Motor neuron (in vitro differentiated cells): Measurements from ENCODE around the gene AGAP1. TPM values are rescaled to one million over a fixed set of nuclear protein-coding genes. Genes with fewer than 3 reads are reported as not detected.

ENCODE experiments used
- ATAC-seq, 8 experiments: fragments of 200-7000 bp; cut with Tn5 transposase; replicated peaks in 6 of 8; 2 replicates each; pipeline ENCODE4 v1.8.0; 2021; ENCODE audit warnings: mild to moderate bottlenecking in 8 of 8, moderate library complexity in 8 of 8
- H3K27ac ChIP-seq, 2 donors: fragments of 250-450 bp; sonication (Bioruptor Pico); 2 replicates each; pipeline ENCODE4 v1.9.0; 2021; ENCODE audit warnings: antibody characterized with exemption in 2 of 2, mild to moderate bottlenecking in 2 of 2, moderate library complexity in 1 of 2
- H3K4me1 ChIP-seq, 2 donors: fragments of 250-450 bp; sonication (Bioruptor Pico); replicated peaks in 1 of 2; 2 replicates each; pipeline ENCODE4 v1.6.1; 2021; ENCODE audit warnings: antibody characterized with exemption in 2 of 2, mild to moderate bottlenecking in 2 of 2, moderate library complexity in 1 of 2
- H3K4me3 ChIP-seq, 5 donors: fragments of 250-450 bp; sonication (Bioruptor Pico); 2 replicates each; pipeline ENCODE4 v1.9.0; 2021; ENCODE audit warnings: antibody characterized with exemption in 5 of 5, mild to moderate bottlenecking in 5 of 5, moderate library complexity in 4 of 5
- WGBS, 10 experiments: fragments of 450-650 bp; shearing (Covaris generic); methylation state at CpG; one replicate each; pipeline ENCODE4 v1.0.0; 2022; 5-methylcytosine and 5-hydroxymethylcytosine counted together
- in situ Hi-C, 9 experiments: fragments of 400-800 bp; cut with MboI; loops; one replicate each; pipeline ENCODE4 v1.15.0; 2021; ENCODE audit warnings: low sequenced_read_pairs in 9 of 9, low pct_unique_long_range_greater_than_20kb in 2 of 9; ENCODE audit not compliant: unreplicated experiment in 9 of 9
- total RNA-seq, 8 experiments: library from RNA; unstranded; fragments of 300-600 nt; gene quantifications; 2 replicates each; pipeline versions ENCODE4 v1.2.3 to v1.2.4, GENCODE V29; 2022

Gene AGAP1
- total RNA-seq, 8 experiments from 2014 or later, result 5.9 to 51.1 (median 34.3) TPM

DNA sequence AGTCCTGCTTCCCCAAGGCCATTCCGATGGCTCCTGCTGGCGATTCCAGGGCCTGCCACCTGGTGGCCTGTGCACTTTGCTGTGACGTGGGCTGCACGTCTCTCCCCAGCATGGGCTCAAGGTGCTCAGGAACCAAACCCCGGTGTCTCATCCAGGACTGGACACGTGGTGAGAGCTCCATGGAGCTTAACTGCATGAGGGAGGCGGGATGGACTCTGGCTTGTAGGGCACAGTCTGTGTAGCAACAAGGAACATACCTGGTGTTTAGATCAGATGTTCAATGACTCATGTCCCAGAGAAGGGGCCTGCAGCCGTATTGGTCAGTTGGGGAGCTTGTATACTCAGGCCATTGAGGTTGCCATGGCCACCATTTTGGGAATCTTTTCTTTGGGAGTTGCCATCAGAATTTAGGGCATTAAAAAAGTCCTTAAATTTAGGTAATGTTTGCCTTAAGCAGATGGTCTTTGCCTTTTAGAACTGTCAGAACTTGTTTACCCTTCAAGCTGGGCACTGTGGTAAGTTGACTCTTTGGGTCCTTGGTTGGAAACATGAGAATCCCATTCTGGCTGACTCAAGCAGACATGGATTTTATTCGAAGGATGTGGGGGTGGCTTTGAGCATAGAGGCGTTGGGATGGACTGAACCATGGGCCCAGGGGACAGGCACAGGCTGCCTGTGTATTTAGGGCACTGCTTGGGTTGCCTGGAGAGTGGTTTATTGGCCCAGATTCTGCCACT is 21.0 kb downstream of the AGAP1 start:
- WGBS, 10 experiments, result 80 to 100% (median 90%) methylated on average over 1 to 2 of the region's 10 CpGs; no CpG with 5 or more reads in 6 of the 10 experiments
- H3K4me3 ChIP-seq, result no peak overlapping the region
- ATAC-seq, result peak in 1 of 8 experiments; percentile 6
- H3K4me1 ChIP-seq, result peaks cover 0 to 10% of the 10 kb centered on the region in 2 donors
- in situ Hi-C loops, result no loop called here
- no peak overlapping the region for H3K27ac ChIP-seq

DNA sequence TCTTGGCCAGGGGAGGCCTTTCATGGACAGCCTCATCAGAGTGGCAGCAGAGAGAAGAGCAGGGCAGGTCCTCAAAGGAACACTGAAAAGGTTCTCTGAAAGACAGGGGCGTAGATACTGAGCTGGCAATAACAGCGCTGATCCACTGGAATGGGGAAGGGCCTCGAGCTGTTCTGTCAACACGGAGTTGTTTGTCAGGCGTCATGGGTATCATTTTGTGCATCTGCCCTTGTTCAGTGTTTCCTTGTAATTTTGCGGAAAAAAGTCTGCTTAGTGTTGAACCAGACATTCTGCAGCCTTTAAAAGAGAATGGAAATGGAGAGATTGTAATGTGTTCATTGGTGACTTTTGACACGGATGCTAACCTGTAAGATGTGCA is 21.5 kb downstream of the AGAP1 start:
- Histone ChIP-seq H3K4me1 (peaks cover 0 to 10% of the 10 kb centered on the region in 2 donors), H3K27ac (no peak overlapping the region), H3K4me3 (no peak overlapping the region)
- WGBS, 10 experiments, result 60 to 100% (median 96%) methylated on average over 1 to 7 of the region's 7 CpGs; no CpG with 5 or more reads in 2 of the 10 experiments
- ATAC-seq, result peak in 1 of 8 experiments; percentile 10
- in situ Hi-C loops, result no loop called here

DNA sequence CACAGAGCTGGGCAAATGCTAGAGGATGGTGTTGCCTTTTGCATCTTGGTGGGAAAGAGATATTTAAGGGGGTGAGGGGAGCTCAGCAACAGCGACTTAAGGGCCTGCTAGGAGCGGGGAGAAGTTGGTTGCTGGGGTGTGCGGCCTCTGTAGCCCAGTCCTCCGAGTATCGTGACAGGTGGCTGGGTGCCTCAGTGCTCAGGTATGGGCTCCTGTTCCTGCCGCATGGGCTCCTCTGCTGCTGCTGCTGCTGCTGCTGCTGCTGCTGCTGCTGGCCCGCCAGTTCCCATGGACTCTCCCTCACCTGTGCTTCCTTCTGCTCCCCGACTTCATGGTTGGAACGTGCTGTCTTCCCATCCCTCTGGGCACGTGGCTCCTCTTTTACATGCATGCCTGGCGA is 22.0 kb downstream of the AGAP1 start:
- no peak for ATAC-seq
- Histone ChIP-seq H3K4me3 (no peak overlapping the region), H3K4me1 (peaks cover 0 to 10% of the 10 kb centered on the region in 2 donors), H3K27ac (no peak overlapping the region)
- in situ Hi-C loops, result no loop called here
- WGBS, 10 experiments, result 86 to 100% (median 94%) methylated on average over 1 to 9 of the region's 11 CpGs; no CpG with 5 or more reads in 4 of the 10 experiments

DNA sequence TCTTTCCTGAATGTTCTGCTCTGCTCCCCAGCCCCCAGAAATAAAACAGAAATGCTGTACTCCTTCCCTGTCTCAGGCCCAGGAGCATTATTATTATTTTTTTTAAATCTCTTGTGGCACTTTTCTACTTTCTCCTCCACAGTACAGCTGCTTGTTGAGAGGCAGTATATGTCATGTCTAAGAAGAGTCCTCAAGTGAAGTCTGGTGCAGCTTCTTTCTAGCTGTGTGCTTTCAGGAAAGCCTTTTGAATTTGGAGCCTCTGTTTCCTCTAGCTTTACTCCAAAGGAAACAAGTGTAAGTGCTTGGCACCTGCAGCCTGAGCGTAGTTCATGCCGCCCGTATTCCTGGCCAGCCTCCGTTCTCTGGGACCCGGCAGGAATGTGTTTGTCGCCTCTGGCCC is 22.4 kb downstream of the AGAP1 start:
- Histone ChIP-seq H3K27ac (no peak overlapping the region), H3K4me1 (peaks cover 0 to 7% of the 10 kb centered on the region in 2 donors), H3K4me3 (no peak overlapping the region)
- in situ Hi-C loops, result no loop called here
- WGBS, 10 experiments, result 94 to 100% (median 99%) methylated on average over 2 to 6 of the region's 6 CpGs; no CpG with 5 or more reads in 6 of the 10 experiments
- ATAC-seq, result no peak

DNA sequence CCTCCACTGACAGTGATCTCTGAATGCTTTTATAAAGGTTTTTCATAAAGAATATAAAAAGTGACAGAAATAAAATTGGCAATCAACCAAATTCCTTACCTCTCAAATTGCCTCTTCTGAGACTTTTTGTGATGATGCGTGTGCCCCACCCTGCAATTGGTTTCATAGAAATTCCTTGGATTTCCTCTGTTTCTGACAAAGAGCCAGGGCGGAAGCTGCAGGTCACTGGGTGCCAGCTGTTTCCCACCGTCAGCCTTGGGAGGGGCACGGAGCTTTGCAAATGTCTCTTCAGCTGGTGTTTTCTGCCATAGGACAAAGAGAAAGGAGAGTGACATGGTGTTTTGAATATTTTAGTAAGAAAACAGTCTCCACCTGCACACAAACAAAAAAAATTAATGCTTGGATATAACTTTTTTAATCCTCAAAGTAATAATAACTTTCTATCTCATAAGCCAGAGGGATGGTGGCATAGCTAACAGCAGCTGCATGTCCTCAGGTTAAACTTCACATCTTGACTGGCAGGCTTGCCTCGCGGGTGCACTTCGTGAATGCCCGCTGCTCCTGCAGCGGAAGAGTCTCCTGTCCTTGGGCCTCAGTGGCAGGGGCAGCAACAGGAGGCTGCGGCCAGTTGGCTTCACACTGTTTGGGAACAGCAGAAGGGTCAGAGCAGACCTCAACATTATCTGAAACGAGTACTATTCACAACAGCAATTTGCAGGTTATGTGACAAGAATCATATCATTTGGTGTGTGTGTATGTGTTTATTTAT is 24.7 kb downstream of the AGAP1 start:
- 30 to 100% (median 79%) methylated on average over 1 to 9 of the region's 11 CpGs for WGBS, 10 experiments
- H3K4me1 ChIP-seq, result peaks cover 0 to 7% of the 10 kb centered on the region in 2 donors
- no peak overlapping the region for H3K4me3 ChIP-seq
- in situ Hi-C loops, result no loop called here
- H3K27ac ChIP-seq, result no peak overlapping the region
- peak in 2 of 8 experiments; percentile 39 to 53 for ATAC-seq

DNA sequence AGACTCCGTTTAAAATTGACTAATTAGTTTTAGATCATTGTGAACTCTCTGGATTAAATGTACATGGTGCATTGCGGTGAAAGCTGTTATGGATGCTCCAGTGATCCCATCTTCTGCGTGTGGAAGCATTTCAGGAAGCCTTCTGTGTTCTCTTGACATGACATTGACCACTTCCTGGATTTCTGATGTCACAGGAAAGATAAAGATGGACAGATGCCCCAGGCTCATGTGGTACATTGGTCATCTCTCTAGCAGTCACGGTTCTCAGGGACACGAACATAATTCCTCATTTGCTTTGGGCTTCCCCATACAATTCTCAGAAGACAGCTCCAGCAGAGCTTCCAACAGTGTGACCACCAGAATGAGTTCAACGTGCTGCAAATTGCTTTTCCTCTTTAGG is 26.9 kb downstream of the AGAP1 start:
- H3K4me1 ChIP-seq, result peaks cover 0 to 7% of the 10 kb centered on the region in 2 donors
- no peak overlapping the region for H3K27ac ChIP-seq
- WGBS, 10 experiments, result 87 to 100% (median 93%) methylated on average over 1 to 6 of the region's 6 CpGs; no CpG with 5 or more reads in 1 of the 10 experiments
- in situ Hi-C loops, result no loop called here
- H3K4me3 ChIP-seq, result no peak overlapping the region
- no peak for ATAC-seq

DNA sequence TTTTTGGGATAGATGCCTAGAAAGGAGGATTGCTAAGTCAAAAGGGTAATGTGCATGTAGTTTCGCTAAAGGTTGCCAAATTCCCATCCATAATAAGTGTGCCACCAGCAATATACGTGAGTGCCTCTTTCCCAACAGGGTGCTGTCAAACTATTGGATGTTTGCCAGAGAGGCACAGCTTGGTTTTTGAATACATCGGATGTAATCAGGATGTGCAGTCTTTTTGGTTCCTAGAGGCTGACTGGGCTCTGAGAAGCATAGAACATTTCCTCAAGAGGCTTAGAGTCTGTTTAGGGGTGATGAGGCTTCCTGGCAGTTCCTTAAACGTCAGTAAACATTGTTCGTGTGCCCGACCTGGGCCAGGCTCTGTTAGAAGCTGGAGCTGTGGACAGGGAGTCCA is 28.0 kb downstream of the AGAP1 start:
- Histone ChIP-seq H3K4me1 (peaks cover 0 to 7% of the 10 kb centered on the region in 2 donors), H3K27ac (no peak overlapping the region), H3K4me3 (no peak overlapping the region)
- in situ Hi-C loops, result no loop called here
- ATAC-seq, result peak in 3 of 8 experiments; percentile 34 to 64 (median 41)
- WGBS, 10 experiments, result 0 to 100% (median 85%) methylated on average over 1 to 4 of the region's 6 CpGs; no CpG with 5 or more reads in 2 of the 10 experiments

DNA sequence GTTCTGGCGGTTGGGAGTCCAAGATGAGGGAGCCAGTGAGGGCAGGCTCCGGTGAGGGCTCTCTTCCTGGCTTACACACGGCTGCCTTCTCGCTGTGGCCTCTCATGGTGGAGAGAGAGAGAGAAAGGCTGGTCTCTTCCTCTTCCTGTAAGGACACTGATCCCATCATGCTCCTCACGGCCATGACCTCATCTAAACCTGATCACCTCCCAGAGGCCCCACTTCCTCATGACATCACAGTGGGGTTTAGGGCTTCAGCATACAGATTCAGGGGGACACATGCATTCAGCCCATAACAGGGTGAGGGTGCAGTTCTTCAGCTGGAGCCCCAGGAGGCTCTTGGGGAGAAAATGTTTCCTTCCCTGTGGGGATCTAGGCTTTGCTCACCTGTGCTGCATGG is 29.2 kb downstream of the AGAP1 start:
- Histone ChIP-seq H3K27ac (no peak overlapping the region), H3K4me3 (no peak overlapping the region), H3K4me1 (peaks cover 0 to 2% of the 10 kb centered on the region in 2 donors)
- 80 to 100% (median 94%) methylated on average over 1 to 3 of the region's 5 CpGs; no CpG with 5 or more reads in 7 of the 10 experiments for WGBS, 10 experiments
- peak in 2 of 8 experiments; percentile 66 to 72 for ATAC-seq
- in situ Hi-C loops, result no loop called here

DNA sequence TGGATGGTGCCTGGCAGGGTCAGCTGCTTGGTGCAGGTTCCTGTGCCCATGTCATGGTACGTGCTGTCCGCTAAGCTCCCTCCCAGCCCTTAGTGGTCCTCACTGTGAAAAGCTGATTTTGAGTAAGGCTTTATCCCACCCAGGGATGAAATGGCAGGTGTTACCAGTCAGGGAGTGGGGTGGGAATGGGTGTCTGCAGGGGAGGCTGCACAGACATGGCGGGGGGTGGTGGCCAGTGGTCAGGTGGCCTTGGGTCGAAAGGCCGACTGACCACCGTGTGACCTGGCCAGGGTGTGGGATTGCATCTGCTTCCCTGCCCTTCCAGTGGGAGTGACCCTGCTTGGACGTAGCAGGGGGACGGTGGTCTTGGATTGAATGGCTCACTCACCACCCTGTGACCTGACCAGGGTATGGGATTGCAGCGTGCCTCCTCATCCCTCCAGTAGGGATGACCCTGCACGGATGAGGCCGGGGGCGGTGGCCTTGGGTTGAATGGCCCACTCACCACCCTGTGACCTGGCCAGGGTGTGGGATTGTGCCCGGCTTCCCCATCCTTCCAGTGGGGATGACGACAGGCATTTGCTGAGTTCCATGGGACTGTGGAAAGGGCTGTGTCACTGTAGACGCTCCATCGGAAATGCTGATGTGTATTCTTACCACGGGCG is 29.8 kb downstream of the AGAP1 start:
- H3K4me1 ChIP-seq, result no peaks in the 10 kb centered on the region
- no peak overlapping the region for H3K27ac ChIP-seq
- ATAC-seq, result peak in 2 of 8 experiments; percentile 16 to 30
- in situ Hi-C loops, result no loop called here
- 90 to 100% (median 98%) methylated on average over 1 to 8 of the region's 18 CpGs; no CpG with 5 or more reads in 7 of the 10 experiments for WGBS, 10 experiments
- H3K4me3 ChIP-seq, result no peak overlapping the region

DNA sequence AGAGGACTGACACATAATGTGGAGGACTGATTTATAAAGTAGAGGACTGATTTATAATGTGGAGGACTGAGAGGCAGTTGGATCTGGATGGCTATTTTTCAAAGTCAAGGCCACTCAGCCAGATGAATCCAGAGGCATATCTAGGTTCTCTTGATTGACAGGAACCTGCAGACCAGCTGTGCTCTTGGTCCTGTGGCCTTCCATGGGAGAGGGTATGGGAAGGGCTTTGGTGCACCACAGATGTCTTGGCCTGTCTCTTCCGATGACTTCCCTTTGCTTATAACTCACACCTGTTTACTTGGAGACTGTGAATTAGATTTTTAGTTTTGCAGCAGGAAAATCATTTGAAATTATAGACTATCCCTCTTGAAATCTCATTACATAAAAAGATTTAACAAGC is 32.3 kb downstream of the AGAP1 start:
- no peak overlapping the region for H3K27ac ChIP-seq
- no peak overlapping the region for H3K4me3 ChIP-seq
- WGBS, 10 experiments, result 57 to 100% (median 88%) methylated on average over 1 of the region's 1 CpG; no CpG with 5 or more reads in 3 of the 10 experiments
- no peak for ATAC-seq
- in situ Hi-C loops, result no loop called here
- H3K4me1 ChIP-seq, result no peaks in the 10 kb centered on the region

DNA sequence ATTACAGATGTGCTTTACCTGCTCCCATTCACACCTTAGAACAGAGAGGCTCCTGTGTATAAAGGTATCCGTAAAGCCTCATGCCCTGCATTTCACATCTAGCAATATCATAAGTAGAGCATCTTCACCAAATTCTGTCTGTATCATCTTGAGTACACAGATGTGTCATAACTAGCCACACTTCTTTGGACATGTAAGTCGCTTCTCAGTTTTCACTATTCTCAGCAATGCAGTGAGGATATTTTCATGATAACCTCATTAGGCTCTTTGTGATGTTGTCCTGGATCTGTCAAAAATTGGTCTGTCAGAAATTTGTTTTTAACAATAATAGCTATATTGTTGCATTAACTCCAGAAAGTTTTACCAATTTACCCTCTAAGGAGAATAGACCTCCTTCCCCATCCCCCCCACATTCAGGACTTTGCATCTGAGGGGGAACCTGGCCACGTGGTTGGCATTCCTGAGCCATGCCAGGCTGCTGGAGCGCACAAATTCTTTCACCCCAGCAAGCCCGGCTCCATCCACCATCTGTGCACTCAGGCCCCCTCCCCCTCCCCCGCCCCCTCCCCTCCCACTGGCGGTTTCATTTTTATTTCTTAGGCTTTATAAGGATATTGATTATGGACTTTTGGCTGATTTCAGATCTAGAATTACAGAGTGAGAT is 34.1 kb downstream of the AGAP1 start:
- WGBS, 10 experiments, result 68 to 100% (median 80%) methylated on average over 1 to 2 of the region's 7 CpGs; no CpG with 5 or more reads in 6 of the 10 experiments
- H3K4me3 ChIP-seq, result no peak overlapping the region
- H3K27ac ChIP-seq, result no peak overlapping the region
- in situ Hi-C loops, result no loop called here
- no peak for ATAC-seq
- peaks cover 0 to 3% of the 10 kb centered on the region in 2 donors for H3K4me1 ChIP-seq

DNA sequence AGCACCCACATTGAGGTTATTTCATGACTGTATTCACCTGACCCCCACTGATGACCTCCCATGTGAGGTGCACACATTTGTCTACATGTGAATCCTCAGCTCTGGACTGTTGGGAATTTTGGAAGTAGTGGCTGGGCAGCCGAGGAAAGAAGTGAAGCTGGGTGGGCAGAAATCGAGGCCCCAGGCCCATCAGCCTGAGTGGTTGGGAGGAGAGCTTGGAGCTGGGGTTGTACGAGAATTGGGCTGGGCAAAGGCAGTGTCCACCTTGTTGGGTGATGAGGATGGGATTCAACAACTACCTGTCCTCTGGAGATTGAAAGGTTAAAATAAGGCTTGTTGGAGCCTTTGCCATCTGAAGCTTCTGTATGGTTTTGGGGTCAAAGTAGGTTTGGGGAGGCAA is 35.8 kb downstream of the AGAP1 start:
- in situ Hi-C loops, result no loop called here
- peaks cover 14% of the 10 kb centered on the region in 2 donors for H3K4me1 ChIP-seq
- H3K4me3 ChIP-seq, result no peak overlapping the region
- 92 to 100% (median 100%) methylated on average over 1 to 3 of the region's 3 CpGs; no CpG with 5 or more reads in 5 of the 10 experiments for WGBS, 10 experiments
- ATAC-seq, result no peak
- no peak overlapping the region for H3K27ac ChIP-seq
